Gastroesophageal sphincter (tissue), 4 donors: ENCODE measurements around the gene GFRA4. TPM values are rescaled to one million over a fixed set of nuclear protein-coding genes. Genes with fewer than 3 reads are reported as not detected.

Experiments
- ATAC-seq: fragments of 150-250 bp; one replicate; pipeline ENCODE4 v1.9.1; 2016; ENCODE audit warnings: mild to moderate bottlenecking, moderate library complexity
- H3K27ac ChIP-seq, 4 donors: fragments of 200-600 bp; sonication (generic) in 3 of 4; 1 replicate in 3 of 4; 2 replicates in 1 of 4; pipeline ENCODE4 v1.5.1; 2016 to 2019
- H3K27me3 ChIP-seq: fragments of 200-600 bp; sonication (generic); one replicate; pipeline ENCODE4 v1.5.1; 2019
- H3K36me3 ChIP-seq, 2 donors: fragments of 200-600 bp; sonication (generic); one replicate each; pipeline ENCODE4 v1.5.1; 2019; ENCODE audit warnings: control low read depth in 1 of 2
- H3K4me1 ChIP-seq, 3 donors: fragments of 200-600 bp; sonication (generic); 1 replicate in 2 of 3; 2 replicates in 1 of 3; pipeline ENCODE4 v1.5.1; 2016 to 2019; ENCODE audit warnings: control low read depth in 2 of 3
- H3K4me3 ChIP-seq, 2 donors: fragments of 200-600 bp; sonication (generic); one replicate each; pipeline ENCODE4 v1.5.1; 2019; ENCODE audit warnings: mild to moderate bottlenecking in 1 of 2, moderate library complexity in 1 of 2
- H3K9me3 ChIP-seq, 3 donors: fragments of 200-600 bp; sonication (generic); one replicate each; pipeline ENCODE4 v1.5.1; 2017 to 2019; ENCODE audit warnings: control low read depth in 2 of 3
- EP300 ChIP-seq: sonication (generic); formaldehyde crosslinking; IDR thresholded peaks from one replicate; pipeline ENCODE4 v1.6.1; 2017; ENCODE audit warnings: antibody characterized with exemption, mild to moderate bottlenecking
- POLR2A ChIP-seq, 2 donors: fragments of 450-650 bp; IDR thresholded peaks; one replicate each; pipeline ENCODE4 v1.6.1; 2017; ENCODE audit warnings: antibody characterized with exemption in 2 of 2, mild to moderate bottlenecking in 2 of 2, moderate library complexity in 1 of 2
- POLR2AphosphoS5 ChIP-seq: sonication (generic); formaldehyde crosslinking; IDR thresholded peaks from one replicate; pipeline ENCODE4 v1.6.1; 2017; ENCODE audit warnings: antibody characterized with exemption
- WGBS, 2 donors: methylation state at CpG; one replicate each; pipeline ENCODE4 v1.1.5; 2018; ENCODE audit warnings: low coverage in 1 of 2; 5-methylcytosine and 5-hydroxymethylcytosine counted together
- total RNA-seq, 4 donors: library from RNA; depleted of rRNA; stranded (reverse); fragments of >200 nt; gene quantifications; one replicate each; pipeline ENCODE4 v1.1.0, GENCODE V29; 2016
- TF ChIP-seq, protein P1 (sequence below), 4 experiments: fragments of 200-600 bp in 2 of 4; fragments of 450-650 bp in 2 of 4; sonication (generic) in 1 of 4; IDR thresholded peaks; one replicate each; pipeline ENCODE4 v1.5.1; 2017 to 2019; ENCODE audit warnings: antibody characterized with exemption in 4 of 4, mild to moderate bottlenecking in 2 of 4, moderate library complexity in 2 of 4

Gene GFRA4
- total RNA-seq, 4 donors from 2014 or later, result not detected

DNA sequence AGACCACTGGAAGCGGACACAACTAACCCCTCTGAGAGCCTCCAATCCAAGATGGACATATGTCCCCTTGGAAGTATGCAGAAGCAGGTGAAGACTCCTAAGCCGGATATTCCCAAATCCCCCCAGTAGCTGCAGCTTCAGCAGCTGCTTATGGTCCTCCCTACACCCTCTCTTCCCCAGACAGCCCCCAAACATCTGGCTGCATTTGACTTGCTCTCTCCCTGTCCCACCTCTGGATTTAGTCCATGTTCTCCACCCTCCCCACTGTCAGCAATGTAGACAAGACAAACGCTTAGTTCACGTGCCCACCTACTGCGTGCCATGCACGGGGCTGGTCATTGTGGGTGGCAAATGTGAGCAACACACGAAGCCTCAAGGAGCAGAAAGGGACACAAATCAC, 23.2 kb upstream of the GFRA4 start:
- WGBS, 2 donors, result 46% methylated on average over 3 of the region's 7 CpGs; no CpG with 5 or more reads in 1 of the 2 donors
- H3K27ac ChIP-seq, result peak overlapping the region in 3 of 4 donors; percentile 78 to 85 (median 80)
- ATAC-seq, result no peak

DNA sequence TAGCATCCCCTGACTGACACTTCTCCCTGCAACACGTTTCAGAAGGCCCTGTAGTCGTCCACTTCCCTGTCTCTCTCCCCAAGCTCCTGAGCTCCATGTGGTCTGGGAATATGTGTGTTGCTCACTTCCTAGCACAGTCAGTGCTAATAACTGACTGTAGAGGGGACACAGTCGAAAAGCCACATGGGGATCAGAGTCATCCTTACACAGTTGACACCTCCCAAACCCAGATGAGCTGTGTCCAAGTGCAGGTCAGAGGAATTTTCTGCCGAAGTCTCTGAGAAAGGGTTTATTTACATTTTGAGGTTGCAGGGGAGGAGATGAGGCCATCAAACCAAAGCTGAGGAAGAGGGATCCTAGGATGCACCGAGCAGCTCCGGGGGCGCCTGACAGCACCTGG, 22.1 kb upstream of the GFRA4 start:
- Histone ChIP-seq H3K4me1 (peaks cover 0 to 51% (median 25%) of the 10 kb centered on the region in 3 donors), H3K4me3 (no peak overlapping the region), H3K27me3 (peaks cover 11% of the 10 kb centered on the region), H3K36me3 (no peaks in the 10 kb centered on the region), H3K9me3 (no peaks in the 10 kb centered on the region), H3K27ac (peak overlapping the region in 1 of 4 donors; percentile 85)
- ATAC-seq, result no peak
- 45 to 72% methylated on average over 2 to 5 of the region's 7 CpGs for WGBS, 2 donors
- TF ChIP-seq, protein P1, sequence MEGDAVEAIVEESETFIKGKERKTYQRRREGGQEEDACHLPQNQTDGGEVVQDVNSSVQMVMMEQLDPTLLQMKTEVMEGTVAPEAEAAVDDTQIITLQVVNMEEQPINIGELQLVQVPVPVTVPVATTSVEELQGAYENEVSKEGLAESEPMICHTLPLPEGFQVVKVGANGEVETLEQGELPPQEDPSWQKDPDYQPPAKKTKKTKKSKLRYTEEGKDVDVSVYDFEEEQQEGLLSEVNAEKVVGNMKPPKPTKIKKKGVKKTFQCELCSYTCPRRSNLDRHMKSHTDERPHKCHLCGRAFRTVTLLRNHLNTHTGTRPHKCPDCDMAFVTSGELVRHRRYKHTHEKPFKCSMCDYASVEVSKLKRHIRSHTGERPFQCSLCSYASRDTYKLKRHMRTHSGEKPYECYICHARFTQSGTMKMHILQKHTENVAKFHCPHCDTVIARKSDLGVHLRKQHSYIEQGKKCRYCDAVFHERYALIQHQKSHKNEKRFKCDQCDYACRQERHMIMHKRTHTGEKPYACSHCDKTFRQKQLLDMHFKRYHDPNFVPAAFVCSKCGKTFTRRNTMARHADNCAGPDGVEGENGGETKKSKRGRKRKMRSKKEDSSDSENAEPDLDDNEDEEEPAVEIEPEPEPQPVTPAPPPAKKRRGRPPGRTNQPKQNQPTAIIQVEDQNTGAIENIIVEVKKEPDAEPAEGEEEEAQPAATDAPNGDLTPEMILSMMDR (IDR thresholded peaks at IDR 0.05), result no peak
- TF ChIP-seq POLR2A (IDR thresholded peaks at IDR 0.05), result no peak
- no peak for TF ChIP-seq EP300
- no peak for TF ChIP-seq POLR2AphosphoS5

More for the DNA sequence above, 23.2 kb upstream of the GFRA4 start:
- H3K4me3 ChIP-seq, result no peak overlapping the region
- no peaks in the 10 kb centered on the region for H3K9me3 ChIP-seq
- TF ChIP-seq EP300 (no peak), POLR2A (IDR thresholded peaks at IDR 0.05) (no peak), POLR2AphosphoS5 (no peak)
- TF ChIP-seq, protein P1 (IDR thresholded peaks at IDR 0.05), result no peak
- H3K27me3 ChIP-seq, result peaks cover 9% of the 10 kb centered on the region
- H3K36me3 ChIP-seq, result no peaks in the 10 kb centered on the region
- peaks cover 0 to 40% (median 16%) of the 10 kb centered on the region in 3 donors for H3K4me1 ChIP-seq

DNA sequence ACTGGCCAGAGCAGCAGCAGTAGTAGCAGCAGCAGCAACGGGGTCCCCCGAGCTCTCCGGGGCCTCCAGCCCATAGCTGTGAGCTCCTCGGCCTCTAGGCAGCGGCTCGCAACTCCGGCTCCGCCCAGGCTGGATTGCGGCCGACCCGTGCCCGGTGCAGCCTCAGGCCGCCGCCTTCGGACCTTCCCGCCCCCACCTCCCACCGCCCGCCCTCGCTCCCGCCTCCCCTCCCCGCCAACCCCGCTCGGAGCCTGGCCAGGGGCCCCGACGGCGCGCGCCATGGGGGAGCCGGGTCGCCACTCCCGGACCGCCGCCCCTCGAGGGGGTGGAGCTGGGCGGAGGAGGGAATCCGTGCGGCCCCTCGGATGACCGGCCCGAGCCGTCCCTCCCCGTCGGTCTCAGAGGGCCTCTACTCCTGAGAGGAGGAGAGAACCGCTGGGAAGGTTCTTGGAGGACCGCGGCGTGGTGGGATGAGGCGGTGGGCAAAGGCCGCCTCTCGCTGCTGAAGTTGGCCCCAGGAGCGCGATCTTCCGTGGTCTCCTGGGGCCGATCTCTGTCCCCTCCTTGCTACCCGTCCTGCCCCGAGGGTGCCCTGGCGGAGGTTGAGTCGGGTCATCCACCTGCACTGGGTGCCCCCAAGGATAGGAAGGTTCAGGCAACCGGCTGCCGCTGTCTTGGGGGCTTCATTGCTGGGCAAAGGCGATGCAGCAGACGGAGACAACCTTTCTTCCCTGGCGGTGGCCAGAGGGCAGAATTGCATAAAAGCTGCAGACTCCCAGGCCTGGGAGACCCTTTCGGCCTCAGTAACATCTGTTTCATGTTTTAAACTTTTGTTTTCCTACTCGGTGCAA, 19.0 kb upstream of the GFRA4 start, which contains the start of gene ADAM33:
ADAM33 (minus strand) TSS at position 80 of the 851 bp plus-strand sequence; CDS start at position 74, 6 bp downstream.
- Histone ChIP-seq H3K27me3 (peaks cover 11% of the 10 kb centered on the region), H3K4me3 (peak within 1 kb of the TSS; percentile 60 to 69), H3K27ac (peak within 1 kb of the TSS; percentile 73 to 96 (median 89)), H3K9me3 (no peaks in the 10 kb centered on the region), H3K4me1 (peaks cover 0 to 72% (median 39%) of the 10 kb centered on the region in 3 donors), H3K36me3 (no peaks in the 10 kb centered on the region)
- ATAC-seq, result peak; percentile 52
- 32% methylated on average over 7 of the region's 65 CpGs; no CpG with 5 or more reads in 1 of the 2 donors for WGBS, 2 donors
- TF ChIP-seq EP300, result no peak
- peak; percentile 28 for TF ChIP-seq POLR2AphosphoS5
- TF ChIP-seq, protein P1 (IDR thresholded peaks at IDR 0.05), result peak in 1 of 4 experiments; percentile 6
- peak; percentile 24 to 41 for TF ChIP-seq POLR2A (IDR thresholded peaks at IDR 0.05)

DNA sequence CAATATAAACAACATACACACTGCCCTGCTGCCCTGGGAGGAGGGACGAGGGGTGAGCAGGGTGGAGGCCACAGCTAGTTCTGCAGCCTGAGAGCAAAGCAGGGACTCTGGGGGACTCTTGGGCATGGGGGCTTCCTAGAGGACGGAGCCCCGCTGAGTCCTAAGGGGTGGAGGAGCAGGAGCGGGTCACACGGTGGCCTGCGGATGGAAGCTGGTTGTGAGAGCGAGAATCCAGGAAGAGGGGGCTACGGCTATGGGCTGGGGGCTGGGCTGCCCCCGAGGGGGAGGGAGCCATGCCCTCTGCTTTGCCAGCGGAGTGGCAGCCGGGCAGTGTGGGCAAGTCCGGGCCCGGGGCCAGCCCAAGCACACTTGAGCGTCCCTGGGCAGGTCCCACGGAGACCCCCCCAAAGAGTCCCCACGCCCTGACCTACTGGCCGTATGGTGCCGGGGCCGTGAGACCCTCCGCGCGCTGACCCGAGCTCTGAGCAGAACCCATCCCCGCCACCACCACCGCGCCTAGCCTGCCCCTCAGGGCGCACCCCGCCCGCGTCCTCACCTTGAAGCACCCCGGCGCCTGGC, 18.2 kb upstream of the GFRA4 start:
- peak overlapping the region; percentile 60 to 69 for H3K4me3 ChIP-seq
- H3K27me3 ChIP-seq, result peaks cover 11% of the 10 kb centered on the region
- no peak for ATAC-seq
- peaks cover 0 to 72% (median 36%) of the 10 kb centered on the region in 3 donors for H3K4me1 ChIP-seq
- H3K36me3 ChIP-seq, result no peaks in the 10 kb centered on the region
- H3K27ac ChIP-seq, result peak overlapping the region; percentile 73 to 96 (median 89)
- TF ChIP-seq EP300, result no peak
- no peak for TF ChIP-seq POLR2AphosphoS5
- TF ChIP-seq POLR2A (IDR thresholded peaks at IDR 0.05), result no peak
- 26% methylated on average over 5 of the region's 32 CpGs; no CpG with 5 or more reads in 1 of the 2 donors for WGBS, 2 donors
- H3K9me3 ChIP-seq, result no peaks in the 10 kb centered on the region

DNA sequence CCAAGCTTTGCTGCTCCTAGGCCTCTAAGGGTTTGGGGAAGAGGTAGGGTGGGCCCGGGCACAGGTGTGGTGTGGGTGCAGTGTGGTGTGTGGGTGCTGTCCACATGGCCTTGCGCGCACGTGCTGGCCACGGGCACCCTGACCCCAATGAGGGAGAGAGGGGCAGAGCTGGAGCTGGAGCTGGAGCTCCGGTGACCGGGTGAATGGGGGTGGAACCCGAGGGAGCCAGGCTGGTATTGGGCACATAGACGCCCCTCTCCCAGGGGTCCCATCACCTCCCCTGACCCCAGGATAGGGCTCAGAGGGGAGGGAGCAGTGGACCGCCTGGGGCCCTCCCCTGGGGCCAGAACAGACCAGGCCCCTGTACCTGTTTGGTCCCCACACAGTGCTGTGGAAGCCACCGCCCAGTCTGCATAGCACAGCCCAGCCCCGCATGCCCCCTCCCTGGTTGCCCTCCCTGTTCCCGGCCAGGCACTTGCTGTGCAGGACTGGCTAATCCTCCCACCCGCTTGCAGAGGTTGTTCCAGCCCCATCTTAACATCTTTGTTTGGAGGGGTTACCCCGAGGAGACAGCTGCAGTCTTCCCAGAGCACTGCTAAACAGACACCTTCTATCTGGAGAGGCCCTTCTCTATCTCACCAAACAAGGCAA, 17.6 kb upstream of the GFRA4 start:
- ATAC-seq, result no peak
- Histone ChIP-seq H3K9me3 (no peaks in the 10 kb centered on the region), H3K4me1 (peaks cover 0 to 71% (median 34%) of the 10 kb centered on the region in 3 donors), H3K27ac (peak overlapping the region; percentile 73 to 96 (median 89)), H3K4me3 (peak overlapping the region; percentile 60 to 69), H3K27me3 (peaks cover 11% of the 10 kb centered on the region), H3K36me3 (no peaks in the 10 kb centered on the region)
- TF ChIP-seq POLR2AphosphoS5, result no peak
- TF ChIP-seq POLR2A (IDR thresholded peaks at IDR 0.05), result no peak
- TF ChIP-seq, protein P1 (IDR thresholded peaks at IDR 0.05), result no peak
- no peak for TF ChIP-seq EP300
- WGBS, 2 donors, result 54% methylated on average over 3 of the region's 15 CpGs; no CpG with 5 or more reads in 1 of the 2 donors
